ENCODE measurements around the gene PRODH2.

Gene PRODH2

DNA sequence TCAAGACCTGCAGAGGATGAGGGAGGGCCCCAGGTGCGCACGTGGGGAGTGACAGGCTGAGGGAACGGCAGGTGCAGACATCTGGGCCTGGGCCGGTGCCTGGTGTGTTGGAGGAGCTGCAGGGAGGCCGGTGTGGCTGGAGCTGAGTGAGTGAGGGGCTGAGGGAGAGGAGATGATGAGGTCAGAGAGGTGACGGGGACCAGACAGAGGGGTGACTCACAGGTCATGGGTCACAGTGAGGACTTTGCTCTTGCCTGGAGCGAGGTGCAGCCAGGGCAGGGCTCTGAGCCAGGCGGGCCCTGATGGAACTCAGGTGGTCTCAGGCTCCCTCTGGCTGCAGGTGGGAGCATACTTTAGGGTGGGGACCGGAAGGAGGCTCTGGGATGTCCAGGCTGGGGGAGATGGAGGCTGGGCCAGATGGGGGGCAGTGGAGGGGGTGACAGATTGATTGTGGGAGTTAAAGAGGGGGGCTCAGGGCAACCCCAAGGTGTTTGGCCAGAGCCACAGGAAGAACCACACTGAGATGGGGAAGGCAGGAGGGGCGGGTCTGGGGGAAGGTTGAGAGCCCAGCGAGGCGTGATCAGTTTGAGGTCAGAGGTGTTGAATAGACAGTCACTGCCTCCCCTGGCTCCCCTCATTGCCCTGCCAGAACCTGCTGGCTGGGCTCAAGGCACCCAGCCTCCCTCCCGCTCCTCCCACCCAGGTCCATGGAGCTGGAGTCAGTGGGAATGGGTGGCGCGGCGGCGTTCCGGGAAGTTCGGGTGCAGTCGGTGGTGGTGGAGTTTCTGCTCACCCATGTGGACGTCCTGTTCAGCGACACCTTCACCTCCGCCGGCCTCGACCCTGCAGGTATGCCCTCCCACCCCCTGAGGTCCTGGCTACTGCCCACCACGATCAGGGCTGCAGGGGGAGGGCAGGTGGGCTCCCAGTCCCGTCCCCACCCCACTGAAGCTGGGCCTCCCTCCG is 28.9 kb downstream of the PRODH2 start:
- H3K9me3 ChIP-seq, result no peaks in the 10 kb centered on the region
- H3K27ac ChIP-seq, result no peak overlapping the region
- H3K27me3 ChIP-seq, result no peaks in the 10 kb centered on the region
- peaks cover 94% of the 10 kb centered on the region for H3K36me3 ChIP-seq
- H3K4me3 ChIP-seq (ENCODE audit: low read depth in 1 of 2, low read length in 1 of 2), result no peak overlapping the region
- no peaks in the 10 kb centered on the region for H3K4me1 ChIP-seq (ENCODE audit: control insufficient read depth in 1 of 2, insufficient read depth in 1 of 2, low read depth in 1 of 2, low read length in 1 of 2)
- TF ChIP-seq, protein P1, sequence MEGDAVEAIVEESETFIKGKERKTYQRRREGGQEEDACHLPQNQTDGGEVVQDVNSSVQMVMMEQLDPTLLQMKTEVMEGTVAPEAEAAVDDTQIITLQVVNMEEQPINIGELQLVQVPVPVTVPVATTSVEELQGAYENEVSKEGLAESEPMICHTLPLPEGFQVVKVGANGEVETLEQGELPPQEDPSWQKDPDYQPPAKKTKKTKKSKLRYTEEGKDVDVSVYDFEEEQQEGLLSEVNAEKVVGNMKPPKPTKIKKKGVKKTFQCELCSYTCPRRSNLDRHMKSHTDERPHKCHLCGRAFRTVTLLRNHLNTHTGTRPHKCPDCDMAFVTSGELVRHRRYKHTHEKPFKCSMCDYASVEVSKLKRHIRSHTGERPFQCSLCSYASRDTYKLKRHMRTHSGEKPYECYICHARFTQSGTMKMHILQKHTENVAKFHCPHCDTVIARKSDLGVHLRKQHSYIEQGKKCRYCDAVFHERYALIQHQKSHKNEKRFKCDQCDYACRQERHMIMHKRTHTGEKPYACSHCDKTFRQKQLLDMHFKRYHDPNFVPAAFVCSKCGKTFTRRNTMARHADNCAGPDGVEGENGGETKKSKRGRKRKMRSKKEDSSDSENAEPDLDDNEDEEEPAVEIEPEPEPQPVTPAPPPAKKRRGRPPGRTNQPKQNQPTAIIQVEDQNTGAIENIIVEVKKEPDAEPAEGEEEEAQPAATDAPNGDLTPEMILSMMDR (IDR thresholded peaks at IDR 0.05), result no peak

GRCh38 chr19:35782589-35782988 is 30.1 kb downstream of the PRODH2 start:
- H3K9me3 ChIP-seq, result no peaks in the 10 kb centered on the region
- H3K27ac ChIP-seq, result no peak overlapping the region
- no peak overlapping the region for H3K4me3 ChIP-seq (ENCODE audit: low read depth in 1 of 2, low read length in 1 of 2)
- TF ChIP-seq, protein P1 (IDR thresholded peaks at IDR 0.05), result no peak
- H3K27me3 ChIP-seq, result no peaks in the 10 kb centered on the region
- peaks cover 97% of the 10 kb centered on the region for H3K36me3 ChIP-seq
- H3K4me1 ChIP-seq (ENCODE audit: control insufficient read depth in 1 of 2, insufficient read depth in 1 of 2, low read depth in 1 of 2, low read length in 1 of 2), result no peaks in the 10 kb centered on the region

DNA sequence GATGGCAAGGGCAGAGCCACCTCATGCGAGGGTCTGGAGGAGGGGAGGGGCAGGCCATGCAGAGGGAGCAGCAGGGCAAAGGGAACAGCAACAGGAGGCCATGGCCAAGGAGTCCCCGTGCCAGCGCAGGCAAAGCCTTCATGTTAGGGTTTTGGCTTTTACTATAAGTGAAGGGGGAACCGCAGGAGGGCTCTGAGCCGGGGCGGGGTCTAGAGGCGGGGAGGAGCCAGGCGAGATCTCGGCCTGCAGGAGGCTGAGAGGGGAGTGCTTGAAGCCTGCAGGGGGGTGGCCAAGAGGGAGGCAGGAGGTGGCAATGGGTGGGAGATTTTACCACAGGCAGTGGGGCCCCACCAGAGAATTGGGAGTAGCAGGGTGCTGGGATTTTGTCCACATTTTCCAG is 31.0 kb downstream of the PRODH2 start:
- H3K27me3 ChIP-seq, result no peaks in the 10 kb centered on the region
- TF ChIP-seq, protein P1 (IDR thresholded peaks at IDR 0.05), result no peak
- H3K27ac ChIP-seq, result no peak overlapping the region
- peaks cover 0 to 1% of the 10 kb centered on the region in 2 experiments for H3K4me1 ChIP-seq (ENCODE audit: control insufficient read depth in 1 of 2, insufficient read depth in 1 of 2, low read depth in 1 of 2, low read length in 1 of 2)
- H3K36me3 ChIP-seq, result peaks cover 91% of the 10 kb centered on the region
- no peaks in the 10 kb centered on the region for H3K9me3 ChIP-seq
- H3K4me3 ChIP-seq (ENCODE audit: low read depth in 1 of 2, low read length in 1 of 2), result no peak overlapping the region

DNA sequence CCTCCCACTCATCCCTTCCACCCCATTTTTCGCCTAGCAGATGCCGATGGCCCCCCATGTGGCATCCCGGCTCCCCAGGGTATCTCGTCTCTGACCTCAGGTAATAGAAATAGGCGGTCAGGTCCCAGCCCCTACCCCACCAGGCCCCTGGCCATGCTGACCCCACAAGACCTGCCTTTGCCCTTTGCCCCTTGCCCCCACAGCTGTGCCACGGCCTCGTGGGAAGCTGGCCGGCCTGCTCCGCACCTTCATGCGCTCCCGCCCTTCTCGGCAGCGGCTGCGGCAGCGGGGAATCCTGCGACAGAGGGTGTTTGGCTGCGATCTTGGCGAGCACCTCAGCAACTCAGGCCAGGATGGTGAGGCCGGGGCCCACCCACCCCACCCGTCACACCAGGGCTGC is 31.9 kb downstream of the PRODH2 start:
- TF ChIP-seq, protein P1 (IDR thresholded peaks at IDR 0.05), result no peak
- Histone ChIP-seq H3K4me1 (ENCODE audit: control insufficient read depth in 1 of 2, insufficient read depth in 1 of 2, low read depth in 1 of 2, low read length in 1 of 2) (peaks cover 7 to 10% of the 10 kb centered on the region in 2 experiments), H3K4me3 (ENCODE audit: low read depth in 1 of 2, low read length in 1 of 2) (no peak overlapping the region), H3K27me3 (no peaks in the 10 kb centered on the region), H3K27ac (no peak overlapping the region), H3K9me3 (no peaks in the 10 kb centered on the region), H3K36me3 (peaks cover 82% of the 10 kb centered on the region)

- Histone ChIP-seq H3K36me3 (peaks cover 76% of the 10 kb centered on the region), H3K4me1 (ENCODE audit: control insufficient read depth in 1 of 2, insufficient read depth in 1 of 2, low read depth in 1 of 2, low read length in 1 of 2) (peaks cover 9 to 12% of the 10 kb centered on the region in 2 experiments), H3K27ac (no peak overlapping the region), H3K9me3 (no peaks in the 10 kb centered on the region), H3K4me3 (ENCODE audit: low read depth in 1 of 2, low read length in 1 of 2) (no peak overlapping the region), H3K27me3 (no peaks in the 10 kb centered on the region)
- TF ChIP-seq, protein P1 (IDR thresholded peaks at IDR 0.05), result no peak
Measured at GRCh38 chr19:35780058-35780457, 32.6 kb downstream of the PRODH2 start.

All from neutrophil (primary cell).